Progenitor cell of endocrine pancreas (in vitro differentiated cells): ENCODE measurements around the gene CDH6. TPM values are rescaled to one million over a fixed set of nuclear protein-coding genes. Genes with fewer than 3 reads are reported as not detected.
"Not testable (repeated sequence)": the region's sequence is repeated elsewhere in the genome, so short reads cannot be mapped to it uniquely, and the experiment has no call there.

ENCODE experiments used
- DNase-seq: peaks from one replicate; pipeline ENCODE4 v3.0.0; 2021; ENCODE audit warnings: low spot score; ENCODE audit not compliant: unreplicated experiment
- H3K27ac Mint-ChIP-seq: 2 replicates; pipeline ENCODE4 v1.8.0; 2021; ENCODE audit warnings: mild to moderate bottlenecking, moderate library complexity, mixed read lengths
- H3K27me3 Mint-ChIP-seq: 2 replicates; pipeline ENCODE4 v1.8.0; 2021; ENCODE audit warnings: mixed read lengths
- H3K36me3 Mint-ChIP-seq: 2 replicates; pipeline ENCODE4 v1.8.0; 2022; ENCODE audit warnings: mixed read lengths; ENCODE audit not compliant: insufficient read depth
- H3K4me1 Mint-ChIP-seq: 2 replicates; pipeline ENCODE4 v1.8.0; 2021; ENCODE audit warnings: low read depth, mixed read lengths
- H3K4me3 Mint-ChIP-seq: 2 replicates; pipeline ENCODE4 v1.8.0; 2021; ENCODE audit warnings: low read depth, mild to moderate bottlenecking, moderate library complexity, mixed read lengths
- H3K9me3 Mint-ChIP-seq: 2 replicates; pipeline ENCODE4 v1.8.0; 2021; ENCODE audit warnings: low read depth, mixed read lengths
- CTCF ChIP-seq: fragments of 200-600 bp; sonication (generic); IDR thresholded peaks from one replicate; pipeline ENCODE4 v1.5.0; 2021; ENCODE audit warnings: antibody characterized with exemption, mild to moderate bottlenecking; ENCODE audit not compliant: unreplicated experiment
- total RNA-seq: library from RNA; stranded (reverse); gene quantifications from 2 replicates; pipeline ENCODE4 v1.2.1, GENCODE V29; 2021

CDH6 gene
- total RNA-seq, 1 donor from 2014 or later: 132 TPM

DNA sequence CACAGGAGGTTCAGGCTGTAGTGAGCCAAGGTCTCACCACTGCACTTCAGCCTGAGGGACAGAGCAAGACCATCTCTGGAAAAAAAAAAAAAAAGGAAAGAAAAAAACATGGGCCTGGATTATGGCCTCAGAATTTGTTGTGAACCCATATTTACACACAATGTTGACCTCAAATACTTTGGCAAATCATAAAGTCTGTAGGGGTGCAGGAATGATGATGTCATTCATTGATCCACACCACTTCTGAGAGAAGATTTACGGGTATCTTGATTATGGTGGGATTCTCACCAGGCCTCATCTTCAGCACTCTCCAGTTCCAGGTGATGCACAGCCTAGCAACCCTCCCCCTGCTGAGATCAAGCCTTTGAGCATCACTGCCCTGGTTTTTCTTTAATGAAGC is 156.9 kb downstream of the CDH6 start:
- Mint-ChIP-seq H3K9me3 (no peaks in the 10 kb centered on the region), H3K4me1 (peaks cover 4% of the 10 kb centered on the region), H3K27ac (no peak overlapping the region), H3K4me3 (no peak overlapping the region), H3K27me3 (no peaks in the 10 kb centered on the region), H3K36me3 (no peaks in the 10 kb centered on the region)
- no peak for TF ChIP-seq CTCF
- DNase-seq: no peak

GRCh38 chr5:31355337-31355736 is 161.9 kb downstream of the CDH6 start:
- H3K4me1 Mint-ChIP-seq: peaks cover 4% of the 10 kb centered on the region
- H3K27me3 Mint-ChIP-seq: no peaks in the 10 kb centered on the region
- H3K36me3 Mint-ChIP-seq: no peaks in the 10 kb centered on the region
- DNase-seq: no peak
- no peaks in the 10 kb centered on the region for H3K9me3 Mint-ChIP-seq
- H3K27ac Mint-ChIP-seq: peak overlapping the region; percentile 25
- no peak overlapping the region for H3K4me3 Mint-ChIP-seq
- TF ChIP-seq CTCF: no peak

DNA sequence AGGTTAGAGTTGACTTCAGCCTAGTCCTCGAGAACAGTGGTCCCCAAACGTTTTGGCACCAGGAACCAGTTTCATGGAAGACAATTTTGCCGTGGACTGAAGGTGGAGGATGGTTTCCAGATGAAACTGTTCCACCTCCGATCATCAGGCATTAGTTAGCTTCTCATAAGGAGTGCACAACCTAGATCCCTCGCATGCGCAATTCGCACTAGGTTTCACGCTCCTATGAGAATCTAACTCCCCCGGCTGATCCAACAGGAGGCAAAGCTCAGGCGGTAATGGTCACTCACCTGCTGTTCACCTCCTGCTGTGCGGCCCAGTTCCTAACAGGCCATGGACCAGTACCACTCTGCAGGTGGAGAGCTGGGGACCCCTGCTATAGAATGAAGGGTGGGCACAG is 163.6 kb downstream of the CDH6 start:
- Mint-ChIP-seq H3K4me3 (no peak overlapping the region), H3K27ac (no peak overlapping the region), H3K4me1 (peaks cover 4% of the 10 kb centered on the region), H3K27me3 (no peaks in the 10 kb centered on the region), H3K9me3 (no peaks in the 10 kb centered on the region), H3K36me3 (no peaks in the 10 kb centered on the region)
- TF ChIP-seq CTCF: no peak
- no peak for DNase-seq

GRCh38 chr5:31359839-31360238 is 166.4 kb downstream of the CDH6 start:
- no peak for DNase-seq
- peaks cover 5% of the 10 kb centered on the region for H3K9me3 Mint-ChIP-seq
- no peaks in the 10 kb centered on the region for H3K27me3 Mint-ChIP-seq
- H3K4me1 Mint-ChIP-seq: no peaks in the 10 kb centered on the region
- H3K27ac Mint-ChIP-seq: no peak overlapping the region
- H3K36me3 Mint-ChIP-seq: no peaks in the 10 kb centered on the region
- H3K4me3 Mint-ChIP-seq: no peak overlapping the region
- no peak for TF ChIP-seq CTCF

DNA sequence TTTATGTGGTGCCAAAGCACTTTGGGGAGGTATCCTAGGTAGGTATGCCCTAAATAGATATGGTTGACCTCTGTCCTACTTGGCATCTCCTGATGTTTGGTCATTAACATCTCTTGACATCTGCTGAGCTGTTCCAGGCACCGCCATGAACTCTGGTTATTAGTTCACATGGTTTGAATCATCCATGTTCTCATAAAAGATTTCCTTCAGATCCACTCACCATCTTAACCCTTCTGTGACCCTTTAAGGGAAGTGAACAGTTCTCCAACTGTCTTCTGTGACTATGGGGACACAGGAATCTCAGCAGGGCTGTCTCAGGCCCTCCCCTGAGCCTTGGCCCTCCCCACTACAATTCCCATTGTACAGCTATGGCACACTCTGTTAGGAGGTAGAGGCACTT is 167.7 kb downstream of the CDH6 start:
- H3K4me3 Mint-ChIP-seq: no peak overlapping the region
- DNase-seq: no peak
- H3K36me3 Mint-ChIP-seq: no peaks in the 10 kb centered on the region
- peaks cover 6% of the 10 kb centered on the region for H3K9me3 Mint-ChIP-seq
- no peak overlapping the region for H3K27ac Mint-ChIP-seq
- no peak for TF ChIP-seq CTCF
- no peaks in the 10 kb centered on the region for H3K27me3 Mint-ChIP-seq
- H3K4me1 Mint-ChIP-seq: no peaks in the 10 kb centered on the region

DNA sequence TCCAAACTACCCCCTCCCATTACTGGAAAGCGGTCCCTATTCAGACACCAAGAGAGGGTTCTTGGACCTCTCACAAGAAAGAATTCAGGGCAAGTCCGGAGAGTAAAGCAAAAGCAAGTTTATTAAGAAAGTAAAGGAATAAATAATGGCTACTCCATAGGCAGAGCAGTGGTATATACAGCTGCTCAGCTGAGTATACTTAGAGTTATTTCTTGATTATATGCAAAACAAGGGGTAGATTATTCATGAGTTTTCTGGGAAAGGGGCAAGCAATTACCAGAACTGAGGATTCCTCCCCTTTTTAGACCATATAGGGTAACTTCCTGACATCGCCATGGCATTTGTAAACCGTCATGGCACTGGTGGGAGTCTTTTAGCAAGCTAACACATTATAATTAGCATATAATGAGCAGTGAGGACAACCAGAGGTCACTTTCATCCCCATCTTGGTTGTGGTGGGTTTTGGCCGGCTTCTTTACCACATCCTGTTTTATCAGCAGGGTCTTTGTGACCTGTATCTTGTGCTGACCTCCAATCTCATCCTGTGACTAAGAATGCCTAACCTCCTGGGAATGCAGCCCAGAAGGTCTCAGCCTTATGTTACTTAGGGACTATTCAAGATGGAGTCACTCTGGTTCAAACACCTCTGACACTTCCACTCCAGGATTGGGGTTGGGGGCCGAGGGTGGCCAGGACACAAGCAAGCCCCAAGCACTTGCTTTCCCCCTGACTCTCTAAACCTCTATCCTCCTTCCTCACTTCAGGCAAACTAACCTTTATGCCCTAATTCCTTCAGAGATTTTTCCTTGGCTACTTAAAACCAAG is 168.4 kb downstream of the CDH6 start:
- not testable (repeated sequence) for H3K4me3 Mint-ChIP-seq, DNase-seq, H3K4me1 Mint-ChIP-seq, H3K9me3 Mint-ChIP-seq, H3K27ac Mint-ChIP-seq, H3K36me3 Mint-ChIP-seq, H3K27me3 Mint-ChIP-seq
